NCI-H2081 (cell line): ENCODE measurements around the gene DNAJC2.
"Not testable (repeated sequence)": the region's sequence is repeated elsewhere in the genome, so short reads cannot be mapped to it uniquely, and the experiment has no call there.

ENCODE experiments used
- DNase-seq, 2 experiments: peaks; one replicate each; lab custom pipeline; 2025; lab: John Stamatoyannopoulos, UW

The DNAJC2 gene

DNA sequence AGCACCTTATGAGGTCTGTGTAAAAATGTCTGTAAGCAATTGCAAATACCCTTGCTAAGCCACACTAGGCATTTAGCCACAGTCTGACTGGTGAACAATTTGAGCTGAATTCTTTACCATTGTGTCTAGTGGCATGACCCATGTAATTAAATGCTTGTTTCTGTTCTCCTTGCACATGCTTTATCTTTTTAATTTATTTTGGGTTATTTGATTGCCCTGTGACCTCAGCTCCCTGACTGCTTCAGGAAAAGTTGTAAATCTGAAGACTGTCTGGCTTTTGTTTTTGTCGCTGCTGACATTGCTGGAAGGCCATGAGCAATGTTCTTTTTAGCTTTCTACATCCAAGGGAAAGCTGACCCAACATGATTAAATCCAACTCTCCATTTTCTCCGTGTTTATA, 78.3 kb downstream of the DNAJC2 start:
- DNase-seq, result not testable (repeated sequence)

DNA sequence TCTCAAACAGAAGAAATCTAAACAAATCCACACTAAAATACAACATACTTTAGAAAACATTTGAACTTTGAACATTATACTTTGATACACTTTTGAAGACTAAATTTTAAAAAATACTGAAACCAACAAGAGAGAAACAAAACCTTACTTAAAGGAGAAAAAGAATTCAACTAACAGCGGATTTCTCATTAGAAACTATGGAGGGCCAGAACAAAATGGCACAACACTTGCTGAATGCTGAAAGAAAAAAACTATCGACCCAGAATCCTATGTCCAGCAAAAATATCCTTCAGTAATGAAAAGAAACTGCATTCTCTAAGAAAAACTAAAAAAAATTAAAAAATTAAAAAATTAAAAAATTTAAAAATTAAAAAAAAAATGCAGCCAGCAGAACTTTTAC, 80.5 kb downstream of the DNAJC2 start:
- not testable (repeated sequence) for DNase-seq
